Effector memory CD4-positive, alpha-beta T cell (primary cell): Measurements from ENCODE around the gene LCN2.

Experiments
- DNase-seq, 3 donors: peaks; one replicate each; pipeline ENCODE4 v3.0.0-alpha.2; 2020
- H3K27ac ChIP-seq: 2 replicates; pipeline ENCODE4 v1.7.0; 2013; ENCODE audit warnings: mild to moderate bottlenecking, low read length, moderate library complexity; ENCODE audit not compliant: insufficient read depth, poor library complexity, severe bottlenecking
- H3K27me3 ChIP-seq: replicated peaks from 2 replicates; pipeline ENCODE4 v1.7.0; 2013; ENCODE audit warnings: mild to moderate bottlenecking, low read length; ENCODE audit not compliant: insufficient read depth, control insufficient read depth, poor library complexity, severe bottlenecking
- H3K36me3 ChIP-seq: 2 replicates; pipeline ENCODE4 v1.7.0; 2013; ENCODE audit warnings: mild to moderate bottlenecking, low read length, moderate library complexity; ENCODE audit not compliant: control insufficient read depth, insufficient read depth
- H3K4me1 ChIP-seq: 2 replicates; pipeline ENCODE4 v1.7.0; 2013; ENCODE audit warnings: low read length, mild to moderate bottlenecking; ENCODE audit not compliant: control insufficient read depth, insufficient read depth, poor library complexity, severe bottlenecking
- H3K4me3 ChIP-seq: 2 replicates; pipeline ENCODE4 v1.7.0; 2013; ENCODE audit warnings: low read length, low read depth, mild to moderate bottlenecking; ENCODE audit not compliant: insufficient read depth, poor library complexity, severe bottlenecking
- H3K9me3 ChIP-seq: 2 replicates; pipeline ENCODE4 v1.7.0; 2013; ENCODE audit warnings: mild to moderate bottlenecking, low read length, moderate library complexity; ENCODE audit not compliant: control insufficient read depth
- total RNA-seq, 3 donors: gene quantifications; one replicate each; lab custom pipeline; 2026; lab: John Stamatoyannopoulos, UW

LCN2 gene
- total RNA-seq: 0 reads per million in 3 donors

GRCh38 chr9:128149001-128149701 is at the start of gene LCN2:
LCN2 (plus strand) TSS chr9:128149453; CDS start chr9:128149526, 73 bp downstream.
- no peaks in the 10 kb centered on the region for H3K4me1 ChIP-seq
- no peak within 1 kb of the TSS for H3K27ac ChIP-seq
- no peak within 1 kb of the TSS for H3K4me3 ChIP-seq
- no peaks in the 10 kb centered on the region for H3K9me3 ChIP-seq
- H3K36me3 ChIP-seq: no peaks in the 10 kb centered on the region
- no peak for DNase-seq
- no peaks in the 10 kb centered on the region for H3K27me3 ChIP-seq

- H3K9me3 ChIP-seq: no peaks in the 10 kb centered on the region
- no peak overlapping the region for H3K27ac ChIP-seq
- peaks cover 40% of the 10 kb centered on the region for H3K36me3 ChIP-seq
- H3K27me3 ChIP-seq: no peaks in the 10 kb centered on the region
- peaks cover 34% of the 10 kb centered on the region for H3K4me1 ChIP-seq
- no peak for DNase-seq
- H3K4me3 ChIP-seq: no peak overlapping the region
These were observed 49.2 kb upstream of the LCN2 start for GRCh38 chr9:128099932-128100491.

DNA sequence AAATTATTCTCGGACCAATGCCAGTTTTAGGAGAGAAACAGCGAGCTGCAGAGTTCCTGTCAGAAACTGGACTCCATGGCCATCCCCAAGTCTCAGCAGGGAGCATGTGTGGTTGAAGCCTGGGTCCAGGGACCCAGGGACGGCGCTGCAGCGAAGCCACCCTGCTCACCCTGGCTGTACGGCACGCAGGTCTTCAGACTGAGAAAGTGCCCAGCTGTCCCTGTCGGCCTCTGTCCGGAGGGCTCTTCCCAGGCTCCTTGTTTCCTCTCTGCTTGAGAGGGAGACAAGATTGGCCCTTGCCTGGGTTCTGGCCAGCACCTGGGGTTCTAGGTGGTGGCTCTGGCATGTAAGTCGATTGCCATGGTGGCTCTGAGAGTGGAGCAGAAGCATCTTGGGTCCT is 48.7 kb upstream of the LCN2 start:
- Histone ChIP-seq H3K27ac (no peak overlapping the region), H3K9me3 (no peaks in the 10 kb centered on the region), H3K4me3 (no peak overlapping the region), H3K27me3 (no peaks in the 10 kb centered on the region), H3K36me3 (peaks cover 39% of the 10 kb centered on the region), H3K4me1 (peaks cover 34% of the 10 kb centered on the region)
- no peak for DNase-seq

GRCh38 chr9:128101231-128101661 is 48.0 kb upstream of the LCN2 start:
- Histone ChIP-seq H3K27ac (no peak overlapping the region), H3K36me3 (peaks cover 46% of the 10 kb centered on the region), H3K27me3 (no peaks in the 10 kb centered on the region), H3K4me1 (peaks cover 34% of the 10 kb centered on the region), H3K9me3 (no peaks in the 10 kb centered on the region), H3K4me3 (no peak overlapping the region)
- no peak for DNase-seq

- Histone ChIP-seq H3K4me3 (no peak overlapping the region), H3K36me3 (peaks cover 48% of the 10 kb centered on the region), H3K27me3 (no peaks in the 10 kb centered on the region), H3K4me1 (peaks cover 34% of the 10 kb centered on the region), H3K27ac (no peak overlapping the region), H3K9me3 (no peaks in the 10 kb centered on the region)
- DNase-seq: no peak
These were observed 47.6 kb upstream of the LCN2 start for GRCh38 chr9:128101690-128102089.

- Histone ChIP-seq H3K4me1 (peaks cover 32% of the 10 kb centered on the region), H3K27ac (no peak overlapping the region), H3K9me3 (no peaks in the 10 kb centered on the region), H3K4me3 (no peak overlapping the region), H3K36me3 (peaks cover 52% of the 10 kb centered on the region), H3K27me3 (no peaks in the 10 kb centered on the region)
- no peak for DNase-seq
These were observed 47.1 kb upstream of the LCN2 start for GRCh38 chr9:128102196-128102595.

DNA sequence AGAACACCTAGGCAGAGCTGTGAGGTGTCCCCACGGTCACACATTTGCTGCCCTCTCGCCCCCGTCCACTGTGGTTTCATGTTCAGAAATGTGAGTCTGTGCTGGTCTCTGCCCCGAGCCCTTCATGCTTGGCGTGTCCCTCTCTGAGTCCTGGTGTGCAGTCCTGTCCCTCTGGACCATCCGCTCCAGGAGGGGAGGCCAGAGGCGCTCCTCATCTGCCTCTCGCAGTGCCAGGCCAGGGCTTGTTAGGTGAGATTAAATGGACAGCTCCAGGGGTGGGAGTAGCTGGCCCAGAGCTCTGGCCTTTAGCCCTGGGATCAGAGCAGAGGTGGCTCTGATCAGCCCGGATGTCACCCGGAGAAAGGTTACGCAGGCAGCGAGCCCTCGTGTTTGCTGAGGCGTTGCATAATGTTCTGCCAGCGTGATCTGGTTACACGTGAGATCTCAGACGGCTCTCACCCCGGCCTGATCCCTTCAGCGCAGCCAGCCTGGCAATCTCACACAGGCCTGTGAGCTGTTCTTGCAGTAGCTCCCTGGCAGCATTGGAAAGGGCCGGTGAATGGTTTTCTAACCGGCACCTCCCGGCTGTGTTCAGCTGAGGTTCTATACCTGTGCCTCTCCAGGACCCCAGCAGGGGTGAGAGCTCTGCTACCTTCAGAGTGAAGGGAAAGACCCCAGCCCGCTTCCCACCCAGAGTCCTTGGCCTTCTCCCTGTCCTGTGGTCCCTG is 46.2 kb upstream of the LCN2 start:
- no peaks in the 10 kb centered on the region for H3K9me3 ChIP-seq
- peaks cover 60% of the 10 kb centered on the region for H3K36me3 ChIP-seq
- peaks cover 24% of the 10 kb centered on the region for H3K4me1 ChIP-seq
- H3K27ac ChIP-seq: no peak overlapping the region
- H3K4me3 ChIP-seq: no peak overlapping the region
- no peak for DNase-seq
- H3K27me3 ChIP-seq: no peaks in the 10 kb centered on the region

DNA sequence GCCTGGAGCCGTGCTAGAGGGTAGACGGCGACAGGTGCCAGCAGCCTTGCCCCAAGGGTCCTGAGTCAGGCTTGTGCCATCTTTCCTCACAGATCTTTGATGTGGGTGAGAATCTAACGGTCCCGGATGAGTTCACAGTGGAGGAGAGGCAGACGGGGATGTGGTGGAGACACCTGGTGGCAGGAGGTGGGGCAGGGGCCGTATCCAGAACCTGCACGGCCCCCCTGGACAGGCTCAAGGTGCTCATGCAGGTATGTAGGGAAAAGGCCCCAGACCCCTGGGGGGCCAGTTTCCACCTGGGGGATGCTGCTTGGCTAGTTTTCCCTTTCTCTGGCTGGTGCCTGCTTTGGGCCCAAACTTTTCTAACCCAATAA is 45.7 kb upstream of the LCN2 start:
- H3K4me1 ChIP-seq: peaks cover 19% of the 10 kb centered on the region
- H3K27ac ChIP-seq: no peak overlapping the region
- H3K27me3 ChIP-seq: no peaks in the 10 kb centered on the region
- H3K9me3 ChIP-seq: no peaks in the 10 kb centered on the region
- no peak for DNase-seq
- H3K4me3 ChIP-seq: no peak overlapping the region
- H3K36me3 ChIP-seq: peaks cover 65% of the 10 kb centered on the region

DNA sequence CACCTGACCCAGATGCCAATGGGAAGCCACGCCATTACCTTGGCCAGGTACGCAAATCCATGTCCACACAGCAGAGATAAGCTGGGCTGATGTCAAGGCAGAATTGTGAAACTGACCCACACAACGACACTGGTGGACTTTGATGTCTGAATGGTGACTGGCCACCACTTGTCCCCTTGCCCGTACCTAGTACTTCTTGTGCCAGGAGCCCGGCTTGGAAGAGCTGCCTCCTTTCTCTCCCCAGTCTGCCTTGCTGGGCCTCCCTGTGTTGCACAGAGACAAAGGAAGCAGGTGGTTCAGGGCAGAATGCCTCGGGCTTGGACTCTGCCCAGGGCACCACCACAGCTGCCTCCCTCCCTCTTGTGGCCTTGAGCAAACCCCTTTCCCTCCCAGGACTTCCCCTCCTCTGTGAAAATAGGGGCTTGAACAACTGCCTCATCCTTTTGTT is 45.1 kb upstream of the LCN2 start:
- H3K27me3 ChIP-seq: no peaks in the 10 kb centered on the region
- no peak for DNase-seq
- peaks cover 12% of the 10 kb centered on the region for H3K4me1 ChIP-seq
- peaks cover 72% of the 10 kb centered on the region for H3K36me3 ChIP-seq
- no peak overlapping the region for H3K4me3 ChIP-seq
- H3K9me3 ChIP-seq: no peaks in the 10 kb centered on the region
- H3K27ac ChIP-seq: no peak overlapping the region
